Occipital lobe (tissue), 2 donors: ENCODE measurements around the gene DHRS7B. TPM values are rescaled to one million over a fixed set of nuclear protein-coding genes. Genes with fewer than 3 reads are reported as not detected.
"Not testable (repeated sequence)": the region's sequence is repeated elsewhere in the genome, so short reads cannot be mapped to it uniquely, and the experiment has no call there.

Experiments
- DNase-seq: peaks from one replicate; lab custom pipeline; 2025; lab: John Stamatoyannopoulos, UW
- total RNA-seq: library from RNA; depleted of rRNA; stranded (reverse); fragments of >200 nt; gene quantifications from one replicate; pipeline ENCODE4 v1.2.3, GENCODE V29; 2014

Gene DHRS7B
- total RNA-seq, 1 donor from 2014 or later = 10.9 TPM

DNA sequence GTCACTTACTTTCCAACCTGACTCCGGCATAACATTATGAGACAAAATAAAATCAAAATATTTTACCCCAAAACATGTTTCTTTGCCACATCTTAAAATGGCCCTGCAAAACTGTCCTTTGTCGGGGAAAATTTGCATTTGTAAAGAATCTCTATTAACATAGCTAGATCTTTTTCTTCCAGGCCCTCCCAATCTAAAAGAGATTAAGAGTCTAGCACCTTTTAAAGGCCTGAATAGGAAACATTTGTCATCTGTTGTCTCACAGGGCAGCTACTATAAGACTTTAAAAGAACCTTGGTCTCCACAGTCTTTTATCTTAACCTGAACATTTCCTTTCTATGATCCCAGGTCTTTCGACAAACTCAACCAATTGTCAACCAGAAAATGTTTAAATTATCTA lies 18.1 kb upstream of the DHRS7B start:
- DNase-seq = no peak

DNA sequence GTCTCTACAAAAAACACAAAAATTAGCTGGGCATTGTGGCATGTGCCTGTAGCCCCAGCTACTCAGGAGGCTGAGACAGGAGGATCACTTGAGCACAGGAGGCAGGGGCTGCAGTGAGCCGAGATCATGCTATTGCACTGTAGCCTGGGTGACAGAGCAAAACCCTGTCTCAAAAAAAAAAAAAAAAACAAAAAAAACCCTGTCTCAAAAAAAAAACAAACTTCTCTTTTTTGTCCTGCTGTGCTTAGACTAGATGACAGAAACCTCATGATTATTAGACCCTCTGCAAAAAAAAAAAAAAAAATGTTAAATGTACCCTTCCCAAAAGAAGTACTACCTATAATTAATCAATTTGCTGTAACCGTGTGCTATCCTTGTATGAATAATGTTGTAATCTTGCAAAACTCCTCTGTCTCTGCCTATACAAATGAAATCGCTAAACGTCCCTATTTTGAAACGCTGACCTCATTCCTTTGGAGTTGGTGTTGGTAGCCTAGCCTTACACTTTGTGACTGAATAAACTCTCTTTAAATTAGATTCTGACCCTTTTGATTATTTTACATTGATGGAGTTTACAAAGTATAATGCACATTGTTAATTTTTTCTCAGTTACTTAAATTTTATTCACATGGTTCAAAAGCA lies 13.6 kb upstream of the DHRS7B start:
- no peak for DNase-seq

GRCh38 chr17:21113716-21114115 lies 13.0 kb upstream of the DHRS7B start:
- no peak for DNase-seq

GRCh38 chr17:21114791-21115190 lies 12.0 kb upstream of the DHRS7B start:
- not testable (repeated sequence) for DNase-seq

DNA sequence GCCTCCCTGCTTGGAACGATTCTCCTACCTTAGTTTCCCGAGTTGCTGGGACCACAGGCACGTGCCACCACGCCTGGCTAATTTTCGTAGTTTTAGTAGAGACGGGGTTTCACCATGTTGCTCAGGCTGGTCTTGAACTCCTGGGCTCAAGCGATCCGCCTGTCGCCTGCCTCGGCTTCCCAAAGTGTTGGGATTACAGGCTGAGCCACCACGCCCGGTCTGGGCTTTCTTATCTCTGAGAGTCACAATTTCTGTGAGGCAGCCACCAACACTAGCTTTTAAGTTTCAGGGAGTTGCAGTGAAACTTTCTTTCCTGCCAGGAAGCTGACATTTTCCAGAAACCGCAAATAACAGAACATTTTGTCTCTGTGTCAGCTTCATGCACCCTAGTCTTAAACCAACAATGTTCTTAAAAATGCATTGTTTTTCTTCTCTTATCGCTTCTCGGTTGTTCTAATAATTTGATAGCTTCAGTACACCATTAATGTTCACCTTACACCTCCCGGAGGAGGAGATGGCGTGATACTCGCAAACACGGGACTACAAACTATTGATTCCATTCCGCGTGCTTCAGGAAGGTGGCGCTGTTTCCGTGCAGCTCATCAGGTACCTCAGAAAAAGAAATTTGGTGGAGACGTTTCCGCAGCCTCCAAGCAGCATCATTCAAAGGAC lies 7.4 kb upstream of the DHRS7B start:
- peak; percentile 20 for DNase-seq

- DNase-seq = no peak
Measured at GRCh38 chr17:21119919-21120249, 6.9 kb upstream of the DHRS7B start.

GRCh38 chr17:21124086-21124485 lies 2.7 kb upstream of the DHRS7B start:
- DNase-seq = no peak

DNA sequence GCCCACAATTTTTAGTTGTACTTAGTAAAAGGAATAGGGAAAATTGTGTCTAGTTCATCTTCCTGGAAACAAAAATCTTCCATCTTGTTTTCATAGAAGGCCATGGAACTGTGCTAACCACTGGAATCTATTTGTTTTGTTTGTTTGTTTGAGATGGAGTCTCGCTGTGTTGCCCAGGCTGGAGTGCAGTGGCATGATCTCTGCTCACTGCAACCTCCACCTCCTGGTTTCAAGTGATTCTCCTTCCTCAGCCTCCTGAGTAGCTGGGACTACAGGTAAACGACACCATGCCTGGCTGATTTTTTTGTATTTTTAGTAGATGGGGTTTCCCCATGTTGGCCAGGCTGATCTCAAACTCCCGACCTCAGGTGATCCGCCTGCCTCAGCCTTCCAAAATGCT lies 2.2 kb upstream of the DHRS7B start:
- not testable (repeated sequence) for DNase-seq

DNA sequence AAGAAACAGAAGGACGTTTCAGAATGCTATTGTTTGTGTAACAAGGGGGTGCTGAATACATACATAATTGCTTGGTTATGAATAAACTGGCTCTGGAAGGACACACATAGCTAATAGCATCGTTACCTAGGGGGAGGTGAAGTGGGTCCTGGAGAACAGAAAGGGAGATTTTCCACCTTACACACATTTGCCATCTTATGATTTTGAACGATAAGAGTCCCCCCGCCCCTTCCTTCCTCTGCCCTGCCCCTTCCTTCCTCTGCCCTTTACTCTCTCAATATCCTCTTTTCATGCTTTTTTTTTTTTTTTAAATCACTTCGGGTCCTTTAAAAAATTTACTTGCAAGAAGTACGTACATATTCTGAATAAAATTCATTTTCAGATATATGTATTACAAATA lies 902 bp upstream of the DHRS7B start:
- no peak for DNase-seq

- no peak for DNase-seq
Measured at GRCh38 chr17:21127509-21128077, 829 bp downstream of the DHRS7B start.

- no peak for DNase-seq
Measured at GRCh38 chr17:21129023-21129681, 2.4 kb downstream of the DHRS7B start.

DNA sequence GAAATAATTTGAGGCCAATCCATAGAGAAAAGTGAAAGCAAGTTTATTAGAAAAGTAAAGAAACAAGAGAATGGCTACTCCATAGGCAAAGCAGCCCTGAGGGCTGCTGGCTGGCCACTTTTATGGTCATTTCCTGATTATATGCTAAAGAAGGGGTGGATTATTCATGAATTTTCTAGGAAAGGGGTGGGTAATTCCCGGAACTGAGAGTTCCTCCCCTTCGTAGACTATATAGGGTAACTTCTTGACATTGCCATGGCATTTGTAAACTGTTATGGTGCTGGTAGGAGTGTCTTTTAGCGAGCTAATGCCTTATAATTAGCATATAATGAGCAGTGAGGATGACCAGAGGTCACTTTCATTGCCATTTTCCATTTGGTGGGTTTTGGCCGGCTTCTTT lies 4.4 kb downstream of the DHRS7B start:
- DNase-seq = no peak

GRCh38 chr17:21132428-21132827 lies 5.7 kb downstream of the DHRS7B start:
- no peak for DNase-seq

DNA sequence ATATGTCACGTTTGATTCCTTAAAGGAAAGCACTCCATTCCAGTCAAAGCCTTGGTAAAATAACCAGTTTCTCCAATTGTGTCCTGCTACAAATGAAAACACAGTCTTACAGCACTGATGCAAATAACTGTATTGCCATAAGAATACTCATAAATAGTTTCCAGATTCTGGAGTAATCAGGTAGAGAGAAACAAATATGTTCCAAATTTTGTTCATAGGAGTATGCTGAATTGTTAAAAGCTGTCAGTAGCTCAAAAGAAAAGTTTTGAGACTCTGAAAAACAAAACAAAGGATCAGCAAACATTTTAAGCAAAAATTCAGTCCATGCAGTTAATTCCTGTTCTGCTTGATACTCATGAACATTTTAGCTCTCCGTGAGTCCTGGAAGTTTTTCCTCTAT lies 7.8 kb downstream of the DHRS7B start:
- no peak for DNase-seq

DNA sequence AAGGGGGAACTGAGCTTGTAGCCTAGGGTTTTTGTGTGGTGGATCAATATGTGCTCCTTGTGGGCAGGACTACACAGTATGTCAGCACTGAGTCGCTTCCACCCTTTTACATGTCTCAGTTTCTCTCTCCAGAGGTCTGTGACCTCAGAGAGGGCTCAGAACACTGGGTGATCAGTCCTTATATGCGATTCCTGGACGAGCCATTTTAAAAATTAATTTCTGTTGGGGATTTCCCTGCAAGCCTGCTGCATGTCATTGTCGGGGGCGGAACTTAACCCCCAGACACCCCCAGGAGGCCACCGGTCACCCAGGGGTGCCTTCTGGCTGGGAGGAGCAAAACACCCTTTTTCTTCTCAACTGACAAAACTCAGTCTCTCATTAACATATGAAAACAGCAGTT lies 14.1 kb downstream of the DHRS7B start:
- DNase-seq = no peak

DNA sequence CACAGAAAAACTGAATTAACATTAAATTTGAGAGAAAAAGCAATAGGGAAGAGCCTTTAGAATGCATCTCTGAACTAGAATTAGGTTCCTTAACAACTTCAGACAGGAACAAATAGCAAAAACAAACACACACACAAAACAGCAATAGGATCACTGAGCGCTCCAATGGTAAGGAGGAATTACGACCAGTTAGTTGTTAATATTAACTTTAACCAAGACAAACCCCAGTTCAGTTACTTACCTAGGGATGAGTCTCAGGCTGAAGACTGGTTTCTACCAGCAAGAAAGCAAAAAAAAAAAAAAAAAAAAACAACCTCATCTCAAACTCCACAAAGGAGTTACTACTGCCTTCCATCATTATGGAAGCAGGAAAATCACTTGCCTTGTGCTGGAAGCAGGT lies 14.6 kb downstream of the DHRS7B start:
- no peak for DNase-seq

- DNase-seq = not testable (repeated sequence)
Measured at GRCh38 chr17:21142065-21142464, 15.3 kb downstream of the DHRS7B start.

GRCh38 chr17:21143695-21144094 lies 16.9 kb downstream of the DHRS7B start:
- no peak for DNase-seq

DNA sequence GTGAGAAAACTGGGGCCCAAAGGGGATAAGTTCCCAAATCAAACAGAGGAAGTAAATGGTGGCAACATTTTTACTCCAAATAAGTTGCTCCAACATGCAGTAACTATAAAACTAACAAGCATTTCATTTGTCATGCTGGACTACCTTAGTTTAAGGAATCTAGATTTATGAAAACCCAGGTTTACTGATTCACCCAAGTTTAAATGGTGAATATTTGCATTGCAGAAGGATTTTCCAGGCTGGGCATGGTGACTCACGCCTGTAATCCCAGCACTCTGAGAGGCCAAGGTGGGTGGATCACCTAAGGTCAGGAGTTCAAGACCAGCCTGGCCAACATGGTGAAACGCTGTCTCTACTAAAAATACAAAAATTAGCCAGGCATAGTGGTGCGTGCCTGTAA lies 17.5 kb downstream of the DHRS7B start:
- not testable (repeated sequence) for DNase-seq

DNA sequence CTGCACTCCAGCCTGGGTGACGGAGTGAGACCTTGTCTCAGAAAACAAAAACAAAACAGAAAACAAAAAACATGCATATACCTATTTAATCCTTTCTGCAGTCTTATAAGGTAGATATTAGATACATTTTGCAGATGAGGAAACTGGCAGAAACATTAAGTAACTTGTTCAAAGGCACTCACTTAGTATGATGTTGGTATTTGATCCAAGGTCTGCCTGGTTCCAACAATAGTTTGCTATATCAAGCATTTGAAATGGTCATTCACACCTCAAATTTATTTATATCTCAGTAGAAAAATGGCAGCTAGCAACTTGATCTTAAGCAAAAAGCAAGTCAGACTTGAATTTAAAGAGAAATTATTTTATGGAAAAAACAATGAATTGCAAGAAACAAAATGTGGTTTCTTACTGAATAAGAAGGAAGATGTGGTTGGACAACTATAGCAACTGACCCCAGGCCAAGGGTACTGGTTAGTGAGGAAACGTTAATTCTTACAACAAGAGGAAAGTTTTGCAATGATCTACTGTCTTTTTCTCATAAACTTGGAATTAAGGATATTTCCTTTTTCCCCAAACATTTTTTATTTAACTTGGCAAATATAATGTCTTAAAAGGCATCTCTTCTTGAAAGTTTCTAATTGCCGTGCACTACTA lies 19.7 kb downstream of the DHRS7B start:
- no peak for DNase-seq

DNA sequence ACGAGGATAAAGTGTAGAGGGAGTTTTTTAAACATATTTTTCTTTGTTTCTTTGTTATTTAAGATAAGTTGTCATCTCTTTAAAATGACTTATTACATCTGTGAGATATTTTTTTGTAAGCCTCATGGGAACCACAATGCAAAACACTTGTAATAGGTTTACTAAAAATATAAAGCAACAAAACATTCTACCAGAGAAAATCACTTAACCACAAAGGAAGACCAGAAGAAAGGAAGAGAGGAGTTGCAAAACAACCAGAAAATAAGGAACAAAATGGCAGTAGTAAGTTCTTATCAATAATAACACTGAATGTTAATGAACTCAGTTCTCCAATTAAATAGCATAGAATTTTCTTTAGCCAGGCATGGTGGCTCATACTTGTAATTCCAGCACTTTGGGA lies 22.9 kb downstream of the DHRS7B start:
- no peak for DNase-seq

GRCh38 chr17:21152731-21153130 lies 26.0 kb downstream of the DHRS7B start:
- no peak for DNase-seq
